Osteocyte (in vitro differentiated cells): ENCODE data around the gene REXO4. TPM values are rescaled to one million over a fixed set of nuclear protein-coding genes. Genes with fewer than 3 reads are reported as not detected.
A peak's percentile ranks its signal among the peaks of the same experiment; 100 is the strongest.

Experiments
- DNase-seq: peaks from one replicate; pipeline ENCODE4 v3.0.0; 2021; ENCODE audit warnings: mixed read lengths; ENCODE audit not compliant: unreplicated experiment; ENCODE audit errors: extremely low spot score
- H3K27ac Mint-ChIP-seq: one replicate; pipeline ENCODE4 v1.8.0; 2021; ENCODE audit warnings: mild to moderate bottlenecking, mixed read lengths; ENCODE audit not compliant: unreplicated experiment
- H3K27me3 Mint-ChIP-seq: one replicate; pipeline ENCODE4 v1.8.0; 2021; ENCODE audit warnings: mixed read lengths; ENCODE audit not compliant: unreplicated experiment
- H3K36me3 Mint-ChIP-seq: one replicate; pipeline ENCODE4 v1.8.0; 2021; ENCODE audit warnings: mixed read lengths; ENCODE audit not compliant: unreplicated experiment
- H3K4me1 Mint-ChIP-seq: one replicate; pipeline ENCODE4 v1.8.0; 2021; ENCODE audit warnings: mixed read lengths; ENCODE audit not compliant: unreplicated experiment
- H3K4me3 Mint-ChIP-seq: one replicate; pipeline ENCODE4 v1.8.0; 2021; ENCODE audit warnings: mild to moderate bottlenecking, moderate library complexity, mixed read lengths; ENCODE audit not compliant: unreplicated experiment
- H3K9me3 Mint-ChIP-seq: one replicate; pipeline ENCODE4 v1.8.0; 2021; ENCODE audit warnings: mixed read lengths; ENCODE audit not compliant: unreplicated experiment
- total RNA-seq: library from RNA; stranded (reverse); gene quantifications from 2 replicates; pipeline ENCODE4 v1.2.1, GENCODE V29; 2021
- TF ChIP-seq, protein P1 (sequence below): fragments of 200-600 bp; sonication (generic); IDR thresholded peaks from 2 replicates; pipeline ENCODE4 v1.5.0; 2021; ENCODE audit warnings: antibody characterized with exemption, mild to moderate bottlenecking, moderate library complexity

REXO4 gene
- total RNA-seq, 1 donor from 2014 or later = 22.2 TPM

DNA sequence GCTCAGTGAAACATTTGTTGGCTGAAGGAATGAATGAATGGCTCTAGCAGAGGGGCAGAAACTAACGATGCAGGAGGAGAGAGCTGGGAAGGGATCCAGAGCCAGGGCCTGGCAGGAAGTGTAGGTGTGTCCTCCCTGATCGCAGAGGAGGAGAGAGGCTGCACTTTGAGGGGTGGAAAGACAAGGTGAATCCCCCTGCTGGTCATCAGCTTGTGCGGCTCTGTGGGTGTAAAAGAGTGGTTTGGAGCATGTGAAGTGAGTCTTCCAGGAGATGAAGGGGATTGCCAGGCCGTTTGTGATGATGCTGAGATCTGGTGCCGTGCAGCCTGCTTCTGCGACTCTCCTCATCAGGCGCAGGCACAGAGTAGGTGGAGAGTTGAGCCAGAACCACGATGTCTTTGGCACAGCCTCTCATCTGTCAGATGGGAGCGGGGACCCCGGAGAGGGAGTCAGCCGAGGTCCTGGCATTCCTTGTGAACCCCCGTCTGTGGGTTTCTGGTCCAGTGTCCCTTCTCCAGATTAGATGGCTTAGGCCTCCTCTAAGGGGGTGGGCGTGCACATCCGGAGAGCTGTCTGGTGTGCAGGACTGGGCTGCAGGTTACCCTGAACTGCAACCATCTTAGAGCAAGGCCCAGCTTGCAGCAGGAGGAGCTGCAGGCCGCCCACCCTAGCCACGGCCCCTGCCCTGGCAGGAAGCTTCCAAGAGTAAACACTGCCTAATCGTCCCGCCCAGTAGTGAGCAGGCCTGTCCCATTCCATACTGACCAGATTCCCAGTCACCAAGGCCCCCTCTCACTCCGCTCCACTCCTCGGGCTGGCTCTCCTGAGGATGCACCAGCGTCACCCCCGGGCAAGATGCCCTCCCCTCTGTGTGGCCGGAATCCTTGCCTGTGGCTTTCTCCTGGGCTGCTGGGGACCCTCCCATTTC, 4.1 kb upstream of the REXO4 start, which contains the start of gene ADAMTS13:
Gene ADAMTS13 (plus strand): TSS at position 753 of the 928 bp plus-strand sequence. CDS start 77 bp downstream, at position 830.
- no peak within 1 kb of the TSS for H3K4me3 Mint-ChIP-seq
- H3K27me3 Mint-ChIP-seq = peaks cover 3% of the 10 kb centered on the region
- no peak within 1 kb of the TSS for H3K27ac Mint-ChIP-seq
- H3K4me1 Mint-ChIP-seq = peaks cover 20% of the 10 kb centered on the region
- H3K9me3 Mint-ChIP-seq = no peaks in the 10 kb centered on the region
- TF ChIP-seq, protein P1, sequence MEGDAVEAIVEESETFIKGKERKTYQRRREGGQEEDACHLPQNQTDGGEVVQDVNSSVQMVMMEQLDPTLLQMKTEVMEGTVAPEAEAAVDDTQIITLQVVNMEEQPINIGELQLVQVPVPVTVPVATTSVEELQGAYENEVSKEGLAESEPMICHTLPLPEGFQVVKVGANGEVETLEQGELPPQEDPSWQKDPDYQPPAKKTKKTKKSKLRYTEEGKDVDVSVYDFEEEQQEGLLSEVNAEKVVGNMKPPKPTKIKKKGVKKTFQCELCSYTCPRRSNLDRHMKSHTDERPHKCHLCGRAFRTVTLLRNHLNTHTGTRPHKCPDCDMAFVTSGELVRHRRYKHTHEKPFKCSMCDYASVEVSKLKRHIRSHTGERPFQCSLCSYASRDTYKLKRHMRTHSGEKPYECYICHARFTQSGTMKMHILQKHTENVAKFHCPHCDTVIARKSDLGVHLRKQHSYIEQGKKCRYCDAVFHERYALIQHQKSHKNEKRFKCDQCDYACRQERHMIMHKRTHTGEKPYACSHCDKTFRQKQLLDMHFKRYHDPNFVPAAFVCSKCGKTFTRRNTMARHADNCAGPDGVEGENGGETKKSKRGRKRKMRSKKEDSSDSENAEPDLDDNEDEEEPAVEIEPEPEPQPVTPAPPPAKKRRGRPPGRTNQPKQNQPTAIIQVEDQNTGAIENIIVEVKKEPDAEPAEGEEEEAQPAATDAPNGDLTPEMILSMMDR = no peak
- no peak for DNase-seq
- no peaks in the 10 kb centered on the region for H3K36me3 Mint-ChIP-seq

- H3K9me3 Mint-ChIP-seq = no peaks in the 10 kb centered on the region
- peaks cover 27% of the 10 kb centered on the region for H3K4me1 Mint-ChIP-seq
- H3K4me3 Mint-ChIP-seq = no peak overlapping the region
- no peak overlapping the region for H3K27ac Mint-ChIP-seq
- H3K27me3 Mint-ChIP-seq = no peaks in the 10 kb centered on the region
- no peak for DNase-seq
- TF ChIP-seq, protein P1 = no peak
- H3K36me3 Mint-ChIP-seq = no peaks in the 10 kb centered on the region
These were observed 2.6 kb upstream of the REXO4 start for GRCh38 chr9:133420392-133420827.

GRCh38 chr9:133419005-133419404, 1.2 kb upstream of the REXO4 start:
- peaks cover 30% of the 10 kb centered on the region for H3K4me1 Mint-ChIP-seq
- no peaks in the 10 kb centered on the region for H3K27me3 Mint-ChIP-seq
- H3K9me3 Mint-ChIP-seq = no peaks in the 10 kb centered on the region
- peak overlapping the region; percentile 91 for H3K4me3 Mint-ChIP-seq
- peak overlapping the region; percentile 41 for H3K27ac Mint-ChIP-seq
- peaks cover 7% of the 10 kb centered on the region for H3K36me3 Mint-ChIP-seq
- DNase-seq = no peak
- TF ChIP-seq, protein P1 = no peak

GRCh38 chr9:133415170-133415569, 2.6 kb downstream of the REXO4 start:
- Mint-ChIP-seq H3K9me3 (no peaks in the 10 kb centered on the region), H3K4me3 (no peak overlapping the region), H3K27me3 (no peaks in the 10 kb centered on the region), H3K36me3 (peaks cover 24% of the 10 kb centered on the region), H3K27ac (no peak overlapping the region), H3K4me1 (peaks cover 30% of the 10 kb centered on the region)
- no peak for DNase-seq
- TF ChIP-seq, protein P1 = no peak

GRCh38 chr9:133408042-133408441, 9.8 kb downstream of the REXO4 start:
- Mint-ChIP-seq H3K27ac (no peak overlapping the region), H3K4me3 (no peak overlapping the region), H3K4me1 (peaks cover 2% of the 10 kb centered on the region), H3K27me3 (no peaks in the 10 kb centered on the region), H3K36me3 (peaks cover 44% of the 10 kb centered on the region), H3K9me3 (no peaks in the 10 kb centered on the region)
- no peak for DNase-seq
- TF ChIP-seq, protein P1 = no peak
